H54 (cell line): ENCODE data around the gene DNAJC11.
A peak's percentile ranks its signal among the peaks of the same experiment; 100 is the strongest.
"Not testable (repeated sequence)": the region's sequence is repeated elsewhere in the genome, so short reads cannot be mapped to it uniquely, and the experiment has no call there.

Source experiments
- DNase-seq: peaks from one replicate; pipeline ENCODE4 v3.0.0; 2011; ENCODE audit warnings: low spot score, mixed read lengths; ENCODE audit not compliant: insufficient read length
- FAIRE-seq: peaks from 3 replicates; lab custom pipeline; 2011; peaks lifted over from hg19 to GRCh38; lab: Jason Lieb, UNC
- POLR2A ChIP-seq: IDR thresholded peaks from 2 replicates; pipeline ENCODE4 v1.6.1; 2011; ENCODE audit warnings: low read depth, mild to moderate bottlenecking, low read length

The DNAJC11 gene

GRCh38 chr1:6701437-6702153, at the start of gene DNAJC11:
DNAJC11 (minus strand) TSS chr1:6701816; CDS start chr1:6701800, 16 bp downstream.
- DNase-seq, result peak; percentile 68
- 0 out of 2 replicates have a peak, but pooled peaks have one; percentile 43 for TF ChIP-seq POLR2A
- no peak for FAIRE-seq

GRCh38 chr1:6750490-6750889, 48.9 kb upstream of the DNAJC11 start:
- no peak for TF ChIP-seq POLR2A
- no peak for DNase-seq
- FAIRE-seq, result no peak

- DNase-seq, result no peak
- FAIRE-seq, result no peak
- TF ChIP-seq POLR2A, result no peak
Measured at GRCh38 chr1:6747674-6748073, 46.1 kb upstream of the DNAJC11 start.

GRCh38 chr1:6745073-6745472, 43.5 kb upstream of the DNAJC11 start:
- TF ChIP-seq POLR2A, result no peak
- no peak for DNase-seq
- FAIRE-seq, result no peak

GRCh38 chr1:6743189-6744101, 41.8 kb upstream of the DNAJC11 start:
- no peak for TF ChIP-seq POLR2A
- FAIRE-seq (peak; percentile 33), DNase-seq (peak; percentile 41)

- DNase-seq, FAIRE-seq: not testable (repeated sequence)
Measured at GRCh38 chr1:6742676-6743188, 41.1 kb upstream of the DNAJC11 start.

- no peak for FAIRE-seq
- no peak for TF ChIP-seq POLR2A
- DNase-seq, result no peak
Measured at GRCh38 chr1:6738987-6739676, 37.5 kb upstream of the DNAJC11 start.

GRCh38 chr1:6732942-6733341, 31.3 kb upstream of the DNAJC11 start:
- no peak for TF ChIP-seq POLR2A
- no peak for DNase-seq
- FAIRE-seq, result no peak

- no peak for TF ChIP-seq POLR2A
- DNase-seq (no peak), FAIRE-seq (no peak)
Measured at GRCh38 chr1:6731905-6732304, 30.3 kb upstream of the DNAJC11 start.

- no peak for DNase-seq
- no peak for TF ChIP-seq POLR2A
- FAIRE-seq, result no peak
Measured at GRCh38 chr1:6730880-6731279, 29.3 kb upstream of the DNAJC11 start.

GRCh38 chr1:6730473-6730872, 28.9 kb upstream of the DNAJC11 start:
- FAIRE-seq (no peak), DNase-seq (no peak)
- TF ChIP-seq POLR2A, result no peak

- no peak for DNase-seq
- no peak for FAIRE-seq
- no peak for TF ChIP-seq POLR2A
Measured at GRCh38 chr1:6727535-6727934, 25.9 kb upstream of the DNAJC11 start.

- FAIRE-seq (no peak), DNase-seq (no peak)
- TF ChIP-seq POLR2A, result no peak
Measured at GRCh38 chr1:6726253-6726652, 24.6 kb upstream of the DNAJC11 start.
